GM19397 (cell line): ENCODE results near the gene CENPM.
A peak's percentile ranks its signal among the peaks of the same experiment; 100 is the strongest.

Source experiments
- ATAC-seq: cut with Tn5 transposase; IDR thresholded peaks from one replicate; pipeline ENCODE4 v1.9.1; 2021; ENCODE audit warnings: mild to moderate bottlenecking, moderate library complexity; ENCODE audit not compliant: unreplicated experiment

CENPM gene

GRCh38 chr22:41946629-41947423 lies at the start of gene CENPM:
CENPM (minus strand) TSS chr22:41947152; CDS start chr22:41947076, 76 bp downstream.
- peak; percentile 73 for ATAC-seq

- no peak for ATAC-seq
These were observed 48.3 kb upstream of the CENPM start for GRCh38 chr22:41995211-41995610.

GRCh38 chr22:41992496-41992895 lies 45.5 kb upstream of the CENPM start:
- ATAC-seq = no peak

GRCh38 chr22:41991111-41991510 lies 44.2 kb upstream of the CENPM start:
- ATAC-seq = no peak

GRCh38 chr22:41989246-41989645 lies 42.3 kb upstream of the CENPM start:
- no peak for ATAC-seq

- ATAC-seq = no peak
These were observed 40.3 kb upstream of the CENPM start for GRCh38 chr22:41987276-41987675.

- ATAC-seq = no peak
These were observed 36.8 kb upstream of the CENPM start for GRCh38 chr22:41983513-41984405.

GRCh38 chr22:41982865-41983264 lies 35.9 kb upstream of the CENPM start:
- no peak for ATAC-seq

GRCh38 chr22:41979423-41980250 lies 32.7 kb upstream of the CENPM start:
- no peak for ATAC-seq

- ATAC-seq = no peak
These were observed 31.8 kb upstream of the CENPM start for GRCh38 chr22:41978732-41979131.

GRCh38 chr22:41976961-41977566 lies 30.1 kb upstream of the CENPM start:
- ATAC-seq = no peak

- no peak for ATAC-seq
These were observed 29.3 kb upstream of the CENPM start for GRCh38 chr22:41976070-41976901.

GRCh38 chr22:41975299-41976069 lies 28.5 kb upstream of the CENPM start:
- no peak for ATAC-seq

- no peak for ATAC-seq
These were observed 27.8 kb upstream of the CENPM start for GRCh38 chr22:41974691-41975290.

- ATAC-seq = no peak
These were observed 24.5 kb upstream of the CENPM start for GRCh38 chr22:41971431-41971830.

GRCh38 chr22:41970601-41971000 lies 23.6 kb upstream of the CENPM start:
- ATAC-seq = no peak

GRCh38 chr22:41969110-41969646 lies 22.2 kb upstream of the CENPM start, which contains the start of gene SEPTIN3:
SEPTIN3 (plus strand) TSS chr22:41969443; CDS start chr22:41971493, 2,050 bp downstream.
- no peak for ATAC-seq

GRCh38 chr22:41968601-41969000 lies 21.6 kb upstream of the CENPM start:
- ATAC-seq = no peak
